ENCODE measurements around the gene RRP12.
"Not testable (repeated sequence)": the region's sequence is repeated elsewhere in the genome, so short reads cannot be mapped to it uniquely, and the experiment has no call there.

The RRP12 gene

DNA sequence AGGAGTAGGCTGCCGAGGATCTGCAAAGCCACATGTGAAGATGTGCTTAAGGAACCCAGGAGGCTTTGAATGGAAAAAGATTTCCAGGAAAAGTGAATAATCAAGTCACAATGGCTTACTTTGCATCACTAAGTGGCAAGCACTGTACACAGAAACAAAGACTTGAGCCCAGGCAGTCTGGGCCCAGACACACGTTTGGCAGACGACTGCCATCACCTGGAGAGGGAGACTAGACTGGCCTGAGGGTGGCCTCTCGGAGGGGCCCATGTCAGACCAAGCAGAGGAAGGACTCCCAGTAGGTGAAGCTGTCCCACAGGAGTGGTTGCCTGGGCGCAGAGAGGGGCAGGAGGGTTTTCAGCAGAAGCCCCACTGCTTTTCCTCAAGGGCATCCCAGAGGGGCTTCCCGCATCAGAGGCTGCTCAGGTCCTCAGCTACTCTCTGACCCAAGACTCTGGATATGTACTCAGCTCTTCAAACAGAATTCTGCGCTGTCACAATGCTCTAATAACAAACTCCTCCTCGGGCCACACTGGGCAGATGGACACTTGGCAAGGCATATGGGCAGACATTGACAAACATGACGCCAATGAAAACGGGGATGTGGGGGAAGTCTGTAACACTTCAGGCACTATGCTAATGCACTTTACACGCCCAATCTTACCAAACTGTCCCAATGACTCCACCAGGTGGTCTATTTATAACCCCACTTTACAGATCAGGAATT is 38.7 kb downstream of the RRP12 start:
- no peak for DNase-seq

DNA sequence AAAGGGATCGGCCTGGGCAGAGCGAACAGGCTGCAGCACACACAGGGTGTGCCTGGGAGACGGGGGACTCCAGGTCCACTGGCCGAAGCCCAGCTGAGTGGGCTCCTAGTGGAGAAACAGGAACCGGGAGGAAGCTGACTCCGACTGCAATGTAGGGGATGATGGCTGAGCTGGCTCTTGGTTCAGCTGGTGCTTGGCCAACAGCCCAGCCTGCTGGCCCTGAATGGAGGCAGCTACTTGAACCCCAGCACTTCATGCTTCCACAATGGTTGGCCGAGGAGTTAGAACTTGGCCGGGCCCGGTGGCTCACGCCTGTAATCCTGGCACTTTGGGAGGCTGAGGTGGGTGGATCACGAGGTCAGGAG is 39.6 kb downstream of the RRP12 start:
- DNase-seq, result no peak

DNA sequence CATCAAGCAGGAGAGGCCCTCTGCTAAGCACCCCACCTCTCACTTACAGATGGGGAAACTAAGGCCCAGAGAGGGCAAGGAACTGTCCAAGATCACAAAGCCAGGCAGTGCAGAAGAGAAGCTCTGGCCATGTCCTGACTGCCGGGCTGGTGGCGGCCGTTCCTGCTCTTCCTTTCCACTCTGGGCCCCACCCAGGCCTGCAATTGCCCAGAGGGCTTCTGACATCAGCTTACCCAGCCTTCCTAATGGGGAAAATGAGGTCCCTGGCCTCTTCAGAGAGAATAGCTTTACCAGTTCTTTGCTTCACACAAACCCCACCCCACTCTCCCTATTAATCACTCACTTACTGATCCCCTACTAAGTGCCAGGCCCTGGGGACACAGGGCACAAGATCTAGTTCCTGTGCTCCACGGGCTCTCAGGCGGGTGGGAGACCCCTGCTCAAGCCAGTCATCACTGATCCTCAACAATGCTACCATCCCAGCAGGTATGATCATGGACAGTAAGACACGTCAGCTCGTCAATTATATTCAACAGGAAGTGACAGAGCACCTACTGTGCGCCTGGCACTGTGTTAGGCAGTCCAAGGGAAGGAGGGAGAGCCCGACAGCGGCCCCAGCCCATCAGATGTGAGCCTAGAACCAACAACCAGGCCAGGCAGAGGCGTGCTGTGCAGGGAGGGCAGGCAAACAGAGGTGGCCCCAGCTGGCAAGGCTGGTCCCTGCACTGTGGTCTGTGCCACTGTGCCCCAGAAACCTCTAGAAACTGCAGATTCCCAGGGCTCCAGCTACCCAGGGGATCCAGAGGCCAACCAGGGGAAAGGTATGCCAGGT is 40.2 kb downstream of the RRP12 start:
- no peak for DNase-seq

DNA sequence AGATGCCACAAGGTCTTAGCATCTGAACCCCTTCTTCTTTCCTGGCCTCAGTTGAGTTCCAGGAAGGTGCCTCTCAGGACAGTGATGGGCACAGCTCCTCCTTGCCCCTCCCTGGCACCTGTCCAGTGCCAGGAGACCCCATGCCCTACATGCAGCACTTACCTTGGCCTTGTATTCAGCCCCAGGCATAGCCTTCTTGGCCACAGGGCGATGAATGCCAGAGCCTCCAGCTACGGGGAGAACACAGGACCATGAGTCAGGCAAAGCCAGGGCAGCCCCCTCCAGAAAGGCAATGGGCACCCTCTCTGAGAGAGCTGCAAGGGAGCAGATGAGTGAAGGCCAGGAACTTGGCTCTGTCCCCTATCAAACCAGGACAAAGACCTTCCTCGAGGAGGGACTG is 42.4 kb downstream of the RRP12 start:
- no peak for DNase-seq

DNA sequence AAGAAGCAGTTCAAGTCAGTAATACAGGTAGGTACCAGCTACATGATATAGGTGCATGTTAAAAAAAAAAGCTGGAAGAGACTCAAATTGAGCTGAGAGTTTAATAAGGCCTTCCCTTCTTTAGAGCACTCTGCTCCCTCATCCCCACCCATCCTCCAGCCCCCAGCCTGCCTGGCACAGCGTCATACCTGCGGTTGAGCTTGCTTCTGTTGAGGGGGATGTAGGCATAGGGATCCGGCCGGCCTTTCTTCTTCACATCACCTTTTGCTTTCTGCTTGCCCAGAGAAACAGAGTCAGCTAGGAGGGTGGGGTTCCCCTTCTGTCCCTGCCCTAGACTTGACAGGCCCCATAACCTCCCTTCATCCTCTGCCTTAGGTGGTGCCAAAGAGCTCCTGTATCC is 42.8 kb downstream of the RRP12 start:
- no peak for DNase-seq

DNA sequence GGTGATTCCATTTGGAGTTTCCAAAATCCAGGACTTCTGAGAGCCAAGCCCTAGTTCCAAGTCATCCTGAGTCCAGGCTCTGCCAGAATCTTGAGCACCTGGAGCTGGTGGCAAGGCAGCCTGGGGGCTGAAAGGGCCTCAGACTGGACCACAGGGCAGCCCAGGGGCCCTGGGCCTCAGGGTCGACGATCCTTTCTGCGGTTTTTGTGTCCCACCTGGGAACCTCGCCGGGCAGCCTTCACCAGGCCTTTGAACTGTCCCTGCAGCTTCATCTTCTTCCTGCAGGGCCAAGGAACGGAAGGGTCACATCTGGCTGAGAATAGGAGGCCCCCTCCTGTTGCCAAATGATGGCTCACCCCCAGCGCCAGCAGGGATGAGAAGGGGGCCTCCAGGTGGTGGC is 44.2 kb downstream of the RRP12 start:
- DNase-seq, result no peak

DNA sequence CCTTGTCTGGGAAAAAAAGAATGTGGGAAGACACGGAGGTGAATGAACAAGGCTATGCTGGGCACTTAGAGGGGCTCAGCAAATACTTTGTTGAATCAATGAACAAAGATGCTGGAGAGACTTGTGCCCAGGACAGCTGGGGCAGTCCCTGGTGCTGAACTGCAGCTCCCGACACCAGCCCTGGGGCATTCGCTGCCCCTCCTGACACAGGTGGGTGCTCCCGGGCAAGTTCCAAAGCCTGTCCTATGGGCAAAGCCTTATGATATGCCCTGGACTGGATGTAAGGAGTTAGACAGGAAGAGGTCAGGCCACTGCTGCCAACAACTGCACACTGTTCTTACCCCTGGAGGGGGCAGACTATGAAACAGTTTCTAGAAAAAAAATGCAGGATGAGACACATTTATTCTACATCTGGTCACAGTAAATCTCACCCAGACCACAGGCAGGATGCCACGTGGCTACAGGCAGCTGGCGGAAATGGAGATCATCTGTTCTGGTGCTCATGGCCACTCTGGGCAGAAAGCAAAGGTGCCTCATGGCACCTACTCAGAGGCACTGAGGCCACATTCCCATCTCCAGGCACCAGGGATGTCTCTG is 44.7 kb downstream of the RRP12 start:
- peak; percentile 48 for DNase-seq

DNA sequence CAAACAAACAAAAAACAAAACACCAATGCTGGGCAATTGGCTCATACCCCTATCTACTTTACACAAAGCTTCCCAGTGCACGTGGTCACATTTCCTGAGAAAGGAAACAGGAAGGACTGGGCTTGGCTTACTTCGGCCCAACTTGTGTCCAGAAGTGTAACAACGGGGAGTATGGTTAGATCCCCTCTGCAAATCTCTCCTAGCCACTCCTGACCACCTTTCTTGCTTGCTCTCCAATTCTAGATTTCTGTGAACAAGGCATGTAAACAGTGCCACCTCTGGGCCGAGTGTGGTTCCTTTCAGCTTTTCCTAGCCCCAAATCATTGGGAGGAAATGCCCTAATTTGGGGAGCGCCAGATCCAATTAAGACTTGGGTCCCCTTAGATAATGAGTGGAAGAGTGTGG is 45.6 kb downstream of the RRP12 start:
- DNase-seq, result no peak

DNA sequence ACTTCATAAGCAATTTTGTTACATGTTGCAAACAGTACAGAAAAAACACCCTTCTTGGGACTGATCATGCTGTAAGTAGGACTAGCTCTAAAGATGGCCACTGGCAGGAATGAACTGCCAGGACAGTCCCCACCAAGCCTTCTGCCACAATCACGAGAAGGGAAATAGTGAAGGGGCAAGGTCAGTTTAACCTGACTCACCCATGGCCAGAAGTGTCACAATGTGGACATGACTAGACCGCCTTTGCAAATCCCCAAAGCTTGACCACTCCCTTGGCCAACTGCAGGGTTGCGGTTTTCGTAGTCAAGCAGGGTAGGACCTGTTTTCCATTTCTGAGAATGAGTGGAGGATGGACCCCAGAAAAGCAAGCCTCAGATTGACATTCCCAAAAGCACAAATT is 47.2 kb downstream of the RRP12 start:
- DNase-seq, result no peak

DNA sequence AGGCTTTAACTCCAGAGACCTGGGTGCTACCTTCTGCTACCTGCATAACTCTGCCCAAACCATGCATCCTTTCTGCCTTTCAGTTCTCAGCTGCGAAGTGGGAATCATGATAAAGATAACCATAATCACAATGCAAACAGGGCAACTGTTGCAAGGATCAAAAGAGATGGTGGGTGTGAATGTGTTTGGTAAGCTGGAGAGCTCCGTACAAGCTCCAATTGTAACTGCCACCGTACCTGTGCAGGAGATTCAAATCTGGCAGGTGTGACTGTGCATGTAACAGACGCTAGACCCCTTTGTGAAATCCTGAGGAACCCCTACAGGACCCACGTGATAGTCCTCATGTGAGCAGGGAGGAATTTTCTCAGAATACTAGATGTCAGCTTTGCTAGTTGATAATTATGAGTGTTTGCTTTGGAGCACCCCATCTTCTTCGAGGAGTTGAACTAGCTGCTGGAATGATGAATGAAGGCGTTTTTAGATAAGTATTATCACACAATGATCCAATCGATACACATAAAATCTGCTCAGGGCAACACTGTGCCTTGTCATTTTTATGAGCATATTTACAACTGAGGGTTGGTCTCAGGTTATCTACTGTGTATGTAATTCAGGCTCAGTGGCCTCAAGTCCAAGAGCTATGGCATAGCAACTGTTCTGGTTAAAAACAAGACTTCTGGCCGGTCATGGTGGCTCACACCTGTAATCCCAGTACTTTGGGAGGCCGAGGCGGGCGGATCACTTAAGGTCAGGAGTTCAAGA is 51.2 kb downstream of the RRP12 start:
- DNase-seq, result no peak

DNA sequence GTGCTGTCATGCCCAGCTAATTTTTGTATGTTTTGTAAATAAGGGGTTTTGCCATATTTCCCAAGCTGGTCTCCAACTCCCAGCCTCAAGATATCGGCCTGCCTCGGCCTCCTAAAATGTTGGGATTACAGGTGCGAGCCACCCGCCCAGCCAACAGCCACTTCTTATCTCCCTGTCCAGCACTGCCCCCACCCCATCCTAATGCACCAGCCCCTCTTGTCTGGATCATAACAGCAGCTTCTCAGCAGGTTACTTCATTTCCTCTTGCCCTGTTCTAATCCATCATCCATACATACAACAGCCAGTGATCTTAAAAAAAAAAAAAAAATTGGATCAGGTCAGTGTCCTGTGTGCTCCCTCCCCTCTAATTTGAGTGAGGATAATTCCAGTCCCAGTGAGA is 53.8 kb downstream of the RRP12 start:
- no peak for DNase-seq

DNA sequence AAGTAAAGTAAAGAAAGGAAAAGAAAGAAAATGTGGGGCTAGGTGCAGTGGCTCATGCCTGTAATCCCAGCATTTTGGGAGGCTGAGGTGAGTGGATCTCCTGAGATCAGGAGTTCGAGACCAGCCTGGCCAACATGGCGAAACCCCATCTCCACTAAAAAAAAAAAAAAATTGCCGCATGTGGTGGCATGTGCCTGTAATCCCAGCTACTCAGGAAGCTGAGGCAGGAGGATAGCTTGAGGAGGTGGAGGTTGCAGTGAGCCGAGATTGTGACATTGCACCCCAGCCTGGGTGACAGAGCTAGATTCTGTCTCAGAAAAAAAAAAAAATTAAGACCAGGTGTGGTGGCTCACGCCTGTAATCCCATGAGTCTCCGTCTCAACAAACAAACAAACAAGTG is 57.5 kb downstream of the RRP12 start:
- DNase-seq, result not testable (repeated sequence)

DNA sequence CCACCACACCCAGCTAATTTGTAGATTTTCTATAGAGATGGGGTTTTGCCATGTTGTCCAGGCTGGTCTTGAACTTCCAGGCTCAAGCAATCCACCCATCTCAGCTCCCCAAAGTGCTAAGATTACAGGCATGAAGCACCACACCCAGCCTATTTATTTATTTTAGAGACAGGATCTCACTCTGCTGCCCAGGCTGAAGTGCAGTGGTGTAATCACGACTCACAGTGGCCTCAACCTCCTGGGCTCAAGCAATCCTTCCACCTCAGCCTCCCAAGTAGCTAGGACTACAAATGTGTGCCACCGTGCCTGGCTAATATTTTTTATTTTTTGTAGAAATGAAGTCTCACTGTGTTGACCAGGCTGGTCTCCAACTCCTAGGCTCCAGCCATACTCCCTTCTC is 59.7 kb downstream of the RRP12 start:
- no peak for DNase-seq

DNA sequence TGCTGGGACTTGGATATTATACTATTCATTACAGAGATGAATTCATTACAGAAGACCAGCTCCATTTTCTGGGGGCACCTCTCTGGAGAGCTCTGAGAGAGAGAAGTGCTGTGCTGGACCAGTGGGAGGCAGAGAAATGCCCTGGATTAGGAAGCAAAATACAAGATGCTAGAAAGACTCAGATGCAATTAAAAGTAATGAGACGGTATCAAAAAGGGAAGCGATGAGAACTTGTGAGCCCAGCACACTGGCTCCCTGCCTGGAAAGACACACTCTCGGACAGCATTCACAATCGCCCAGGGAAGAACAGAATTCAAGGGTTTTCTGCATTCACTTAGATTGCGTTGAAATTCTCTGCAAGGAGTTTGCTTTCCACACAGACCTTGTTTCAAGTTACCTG is 63.1 kb downstream of the RRP12 start:
- no peak for DNase-seq

DNA sequence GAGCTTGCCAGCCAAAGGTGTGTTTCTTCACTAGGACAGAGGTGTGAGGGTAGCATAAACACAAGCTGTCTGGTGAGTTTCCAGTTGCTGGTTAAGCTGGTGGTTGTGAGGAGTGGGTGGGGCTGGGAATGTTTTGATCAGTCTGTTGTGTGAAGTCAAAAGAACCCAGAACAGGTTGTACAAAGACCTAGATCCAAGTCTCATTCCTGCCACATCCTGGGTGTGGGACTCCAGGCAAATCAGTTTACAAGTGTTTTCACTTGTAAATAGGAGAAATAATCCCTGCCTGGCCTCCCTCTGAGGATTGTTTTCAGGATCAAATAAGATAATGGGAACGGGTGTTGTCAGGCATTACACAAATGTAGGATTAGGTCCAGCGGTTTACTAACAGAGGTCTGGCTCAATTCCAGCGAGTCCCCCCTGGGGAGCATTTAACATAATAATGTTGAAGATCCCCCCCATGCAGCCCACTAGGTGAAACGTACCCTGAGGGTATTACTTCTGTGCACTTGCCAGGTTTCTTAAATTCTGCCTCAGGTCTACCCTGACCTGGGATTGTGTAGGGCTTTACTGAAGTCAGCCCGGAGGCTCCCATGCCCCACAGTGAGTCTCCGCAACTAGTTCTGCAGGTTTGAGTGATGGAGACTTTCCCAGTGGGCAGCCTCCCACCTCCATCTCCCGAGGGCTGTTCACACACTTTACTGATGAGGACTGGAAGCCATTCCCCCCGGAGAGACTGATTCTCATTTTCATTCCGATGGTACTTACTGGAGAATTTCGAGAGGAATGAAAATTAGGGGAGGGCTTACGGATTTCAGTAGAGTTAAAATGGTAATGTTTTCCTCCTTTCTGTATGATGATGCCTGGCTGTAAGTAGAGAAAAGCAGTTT is 64.0 kb downstream of the RRP12 start:
- no peak for DNase-seq

DNA sequence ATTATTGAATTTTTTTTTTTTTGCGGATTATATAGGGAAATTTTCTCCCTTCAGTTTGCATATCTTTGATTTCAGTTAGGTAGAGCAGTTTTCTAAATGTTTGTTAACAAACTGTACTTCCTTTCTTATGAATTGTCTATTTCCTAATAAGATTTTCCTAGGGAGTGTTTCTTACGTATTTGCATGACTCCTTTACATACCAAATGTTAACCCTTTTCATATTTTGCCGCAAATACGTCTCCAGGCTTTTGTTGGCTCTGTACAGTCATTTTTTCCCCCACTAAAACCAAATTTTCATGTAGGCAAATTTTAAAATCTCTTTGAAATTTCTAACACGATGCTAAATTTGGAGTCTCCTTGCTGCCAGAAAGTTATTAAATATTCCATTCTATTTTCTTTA is 64.7 kb downstream of the RRP12 start:
- DNase-seq, result no peak

DNA sequence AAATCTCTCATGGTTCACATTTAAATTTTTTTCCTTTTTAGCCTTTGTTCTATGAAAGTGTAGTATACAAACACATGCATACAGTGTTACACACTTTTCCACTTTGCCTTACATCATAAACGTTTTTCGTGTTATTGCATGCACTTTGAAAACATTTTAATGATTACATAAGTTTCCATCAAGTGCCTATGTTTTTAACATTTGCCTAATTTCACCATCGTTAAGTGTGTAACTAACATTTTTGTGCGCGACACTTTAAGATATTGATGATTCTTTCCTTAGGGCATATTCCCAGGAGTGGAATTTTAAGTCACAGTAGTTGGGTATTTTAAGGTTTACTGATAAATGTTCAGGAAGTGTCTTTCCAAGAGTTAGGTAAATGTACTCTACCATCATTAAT is 65.1 kb downstream of the RRP12 start:
- DNase-seq, result no peak

DNA sequence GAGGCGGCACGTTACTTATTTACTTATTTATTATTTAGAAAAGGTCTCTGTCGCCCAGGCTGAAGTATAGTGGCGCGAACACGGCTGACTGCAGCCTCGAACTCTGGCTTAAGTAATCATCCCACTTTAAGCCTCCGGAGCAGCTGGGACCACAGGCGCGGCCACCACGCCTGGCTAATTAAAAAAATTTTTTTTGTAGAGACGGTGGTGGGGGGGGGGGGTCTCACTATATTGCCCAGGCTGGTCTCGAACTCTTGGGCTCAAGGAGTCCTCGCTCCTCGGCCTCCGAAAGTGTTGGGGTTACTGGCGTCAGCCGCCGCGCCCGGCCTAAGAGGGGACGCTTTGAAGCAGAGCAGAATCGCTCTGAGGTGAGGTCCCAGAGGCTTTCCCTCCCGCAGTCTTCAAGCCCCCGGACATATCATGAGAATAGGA is 65.9 kb downstream of the RRP12 start:
- no peak for DNase-seq

DNA sequence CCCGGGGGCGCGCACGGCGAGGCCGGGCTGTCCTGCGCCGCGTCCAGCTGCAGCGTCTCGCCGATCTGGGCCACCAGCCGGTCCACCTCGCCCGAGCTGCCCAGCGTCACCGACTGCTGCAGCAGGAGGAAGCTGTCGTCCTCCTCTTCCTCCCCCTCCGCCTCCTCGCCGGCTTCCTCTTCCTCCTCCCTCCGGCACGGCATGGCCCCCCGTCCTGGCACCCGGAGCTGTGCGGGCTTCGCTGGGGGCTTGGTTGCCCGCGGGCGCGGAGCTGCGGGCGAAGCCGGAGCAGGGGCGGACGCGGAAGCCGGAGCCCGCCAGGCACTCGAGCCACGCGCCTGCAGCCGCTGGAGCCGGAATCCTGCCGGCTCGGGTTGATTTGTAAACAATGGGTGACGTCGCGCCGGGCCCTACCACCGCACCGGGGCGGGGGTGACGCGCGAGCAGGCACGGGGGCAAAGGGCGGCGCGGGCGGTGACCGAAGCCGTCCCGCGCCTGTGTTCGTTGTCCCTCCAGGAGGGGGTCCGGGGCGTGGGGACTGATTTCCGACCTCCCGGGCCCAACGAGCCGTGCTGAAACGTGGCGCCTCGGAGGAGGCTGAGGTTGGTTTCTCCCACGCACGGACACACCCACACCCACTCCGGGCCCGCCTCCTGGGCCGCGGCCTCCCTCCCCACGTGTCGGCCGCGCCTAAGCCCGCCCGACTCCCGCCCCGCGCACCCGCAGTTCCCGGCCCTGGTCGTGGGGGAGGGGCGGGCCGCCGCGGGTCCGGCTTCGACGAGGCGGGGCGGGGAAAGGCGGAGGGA is 66.6 kb downstream of the RRP12 start, which contains the start of gene FRAT2:
TSS of gene FRAT2 (minus strand) at position 360 of the 806 bp plus-strand sequence. CDS start at position 203, 157 bp downstream.
- DNase-seq, result peak; percentile 92

DNA sequence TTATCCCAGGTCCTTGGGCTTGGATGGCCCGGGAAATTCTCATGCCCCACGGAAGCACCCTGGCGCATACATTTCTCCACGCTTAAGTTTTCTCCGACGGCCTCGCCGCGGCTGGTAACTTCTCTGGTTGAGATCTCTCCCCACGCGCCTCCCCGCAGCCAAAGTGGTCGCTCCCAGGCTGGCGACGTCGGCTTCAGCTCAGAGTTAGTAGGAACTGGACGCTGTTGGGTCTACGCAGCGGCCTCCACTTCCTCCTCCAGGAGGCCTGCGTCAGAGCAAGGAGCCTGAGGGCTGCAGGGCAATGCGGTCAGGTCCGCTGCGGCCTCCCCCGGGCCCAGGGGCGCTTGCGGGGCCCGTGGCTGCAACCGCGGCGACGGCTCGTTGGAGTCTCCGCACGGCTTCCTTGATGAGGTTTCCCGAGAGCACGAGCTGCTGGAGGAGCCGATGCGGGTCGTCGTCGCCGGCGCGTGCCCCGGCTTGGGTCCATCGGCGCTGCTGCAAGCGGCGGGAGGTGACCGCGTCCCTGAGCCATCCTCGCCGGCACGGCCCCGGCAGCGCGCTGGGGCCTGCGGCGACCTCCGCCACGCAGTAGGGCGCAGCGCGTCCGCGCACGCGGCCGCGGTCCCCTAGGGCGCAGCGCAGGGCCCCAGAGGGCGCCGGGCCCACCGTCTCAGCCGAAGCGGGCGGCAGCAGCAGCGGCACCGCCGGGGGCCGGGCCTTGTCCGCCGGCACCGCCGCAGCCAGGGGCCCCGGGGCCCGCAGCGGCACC is 67.4 kb downstream of the RRP12 start:
- DNase-seq, result no peak

DNA sequence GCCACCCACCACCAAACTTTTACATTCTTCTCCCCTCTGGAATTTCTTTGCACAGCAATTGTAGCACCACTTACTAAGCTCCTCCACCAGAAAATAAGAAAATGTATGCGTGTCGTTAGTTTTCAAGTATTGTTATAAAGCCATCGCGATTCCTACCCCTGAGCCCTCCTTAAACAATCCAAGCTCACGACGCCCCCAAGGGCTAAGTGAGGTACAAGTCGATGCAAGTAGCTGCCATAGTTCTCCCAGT is 67.9 kb downstream of the RRP12 start:
- DNase-seq, result peak; percentile 47

Data from fibroblast of skin of right quadriceps (primary cell).